T1000 (cell line): Measurements from ENCODE around the gene MYO16.

Source experiments
- DNase-seq: peaks from one replicate; lab custom pipeline; 2025; ENCODE audit warnings: mixed read lengths; lab: John Stamatoyannopoulos, UW

MYO16 gene

DNA sequence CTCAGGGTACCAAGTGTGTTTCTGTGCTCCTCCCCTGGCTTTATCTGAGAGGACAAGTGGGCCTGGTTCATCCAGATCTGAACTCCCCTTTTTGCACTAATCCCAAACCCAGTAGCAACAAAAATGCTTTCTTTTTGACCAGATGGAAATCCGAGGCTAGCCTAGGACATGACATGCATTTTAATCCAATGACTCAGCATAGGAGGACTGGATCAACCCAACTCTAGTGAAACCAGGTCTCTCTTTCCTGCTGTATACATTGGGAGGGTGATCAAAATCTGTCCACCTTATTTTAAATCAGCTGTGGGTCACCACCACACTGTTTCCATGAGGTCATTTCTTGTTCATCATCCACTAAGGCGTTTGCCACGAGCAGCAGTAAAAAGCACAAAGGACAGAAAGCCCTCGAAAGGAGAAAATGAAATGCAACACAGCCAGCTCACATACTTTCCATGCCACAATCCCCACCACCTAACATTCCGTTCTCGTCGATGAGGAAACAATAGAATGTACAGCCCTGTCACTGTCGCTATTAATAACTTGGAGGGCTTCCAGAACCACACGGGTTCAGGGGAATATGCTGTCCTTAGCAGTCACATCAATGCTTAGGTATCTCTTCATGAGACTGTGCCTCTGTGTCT lies 614.0 kb downstream of the MYO16 start:
- peak; percentile 38 for DNase-seq

DNA sequence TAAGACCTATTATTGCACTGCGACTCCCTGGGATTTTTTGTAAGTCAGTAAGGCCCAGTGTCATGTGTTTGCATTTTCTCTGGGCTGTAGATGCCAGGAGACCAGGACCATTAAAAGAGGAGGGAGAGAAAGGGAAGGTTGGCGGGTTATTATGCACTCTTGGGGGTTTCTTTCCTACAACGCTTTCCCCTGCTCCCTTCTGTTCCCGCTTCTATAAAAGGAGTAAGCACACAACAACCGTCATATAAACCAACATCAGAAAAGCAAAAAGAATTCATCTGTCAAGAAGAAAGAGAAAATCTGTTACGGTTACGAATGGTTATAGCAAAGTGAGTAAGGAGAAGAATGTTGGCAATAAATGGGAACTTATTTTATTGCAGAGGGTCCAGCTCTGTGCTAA lies 615.2 kb downstream of the MYO16 start:
- DNase-seq = no peak

DNA sequence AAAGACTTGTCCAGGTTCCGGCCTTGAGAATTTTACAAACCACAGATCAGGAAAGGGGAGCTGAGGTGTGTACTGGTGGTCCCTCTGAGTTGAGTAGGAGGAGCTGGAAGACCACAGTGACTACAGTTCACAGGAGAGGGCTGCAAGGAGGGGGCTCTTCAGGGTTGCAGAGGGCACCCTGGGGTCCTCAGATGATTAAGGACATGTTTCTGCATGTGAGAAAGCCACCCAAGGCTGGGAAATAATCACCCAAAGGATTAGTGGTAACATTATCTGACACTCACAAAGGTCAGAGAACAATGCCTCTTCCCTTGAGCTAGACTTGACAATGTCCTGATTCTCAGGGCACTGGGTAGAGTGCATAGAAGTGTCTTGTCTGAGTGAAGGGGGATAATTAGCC lies 616.6 kb downstream of the MYO16 start:
- no peak for DNase-seq

DNA sequence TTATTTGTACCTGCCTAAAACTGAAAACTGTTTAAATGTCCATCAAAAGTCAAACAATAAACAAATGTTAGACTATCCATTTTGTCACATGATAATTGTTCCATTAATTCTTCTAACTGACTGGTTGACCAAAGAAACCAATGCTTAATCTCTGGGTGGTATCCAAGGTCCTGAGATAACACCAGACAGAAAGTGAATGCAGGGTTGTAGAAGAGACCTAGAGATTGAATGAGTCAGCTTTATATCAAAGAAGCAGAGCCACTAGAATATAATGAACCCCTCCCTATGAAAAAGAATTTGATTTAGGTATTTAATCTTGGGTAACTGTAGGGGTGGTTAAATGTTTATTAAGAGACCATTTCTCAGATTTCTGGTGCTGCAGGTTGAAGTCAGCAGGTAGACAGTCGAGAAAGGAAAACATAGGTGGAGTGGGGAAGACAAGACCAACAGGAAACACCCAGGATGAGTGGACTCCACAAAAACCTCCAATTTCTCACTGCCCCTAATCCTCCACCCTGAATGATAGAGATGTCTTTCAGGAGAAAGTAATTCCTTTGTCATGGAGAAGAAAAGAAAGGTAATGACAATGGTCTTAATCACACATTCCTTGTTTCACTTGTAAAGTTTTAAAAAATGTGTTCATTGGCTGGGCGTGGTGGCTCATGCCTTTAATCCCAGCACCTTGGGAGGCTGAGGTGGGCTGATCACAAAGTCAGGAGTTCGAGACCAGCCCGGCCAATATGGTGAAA lies 620.5 kb downstream of the MYO16 start:
- no peak for DNase-seq

DNA sequence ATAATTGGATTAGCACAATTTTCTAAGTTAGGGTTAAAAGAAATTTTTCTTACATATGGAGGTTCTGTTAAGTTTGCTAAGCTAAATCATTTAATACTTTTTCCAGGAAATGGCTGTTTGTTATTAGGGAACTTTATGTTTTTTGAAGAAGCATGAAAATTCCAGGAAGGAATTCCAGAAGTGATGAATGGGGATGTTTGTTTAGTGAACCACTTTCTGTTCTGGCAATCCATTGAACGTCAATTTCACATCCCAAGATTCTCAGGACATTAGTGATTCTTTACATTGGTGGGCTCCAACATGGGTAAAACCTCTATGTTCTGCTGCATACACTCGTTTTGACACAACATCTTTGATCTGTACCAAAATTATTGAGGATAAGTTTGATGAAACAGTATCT lies 622.5 kb downstream of the MYO16 start:
- no peak for DNase-seq

DNA sequence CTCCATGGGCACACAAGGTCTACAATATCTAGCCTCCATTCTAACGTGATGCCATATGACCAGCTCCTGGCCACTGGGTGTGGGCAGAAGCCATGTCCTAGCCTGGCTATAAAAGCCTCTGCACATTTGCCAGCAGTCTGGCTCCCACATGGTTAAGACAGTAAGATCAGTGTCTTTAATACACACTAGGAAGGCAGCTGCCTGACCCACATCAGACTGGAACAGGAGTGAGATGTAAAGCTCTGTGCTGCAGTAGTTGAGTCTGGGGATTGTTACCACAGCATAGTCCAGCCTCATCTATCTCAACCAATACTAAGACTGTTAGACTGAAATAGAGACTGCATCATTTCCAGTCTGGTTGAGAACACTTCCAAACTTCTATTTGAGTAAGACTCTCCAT lies 623.9 kb downstream of the MYO16 start:
- DNase-seq = no peak

DNA sequence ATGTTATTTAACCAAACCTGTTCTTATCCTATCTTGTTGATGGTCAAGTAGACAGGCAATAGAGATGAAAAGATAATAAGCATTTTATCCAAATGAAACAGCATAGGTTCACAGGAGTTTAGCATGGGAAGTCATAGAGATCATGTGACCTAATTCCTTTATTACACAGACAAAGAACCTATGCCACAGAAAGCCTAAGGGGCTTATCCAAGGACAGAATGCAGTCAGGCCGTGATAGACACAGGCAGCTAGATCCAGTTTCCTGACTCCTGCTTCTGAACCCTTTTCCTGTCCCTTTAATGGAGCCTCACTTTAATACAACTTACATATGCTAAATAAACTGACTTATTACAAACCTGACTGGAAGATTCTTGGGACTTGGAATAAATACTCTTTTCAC lies 624.9 kb downstream of the MYO16 start:
- DNase-seq = no peak

DNA sequence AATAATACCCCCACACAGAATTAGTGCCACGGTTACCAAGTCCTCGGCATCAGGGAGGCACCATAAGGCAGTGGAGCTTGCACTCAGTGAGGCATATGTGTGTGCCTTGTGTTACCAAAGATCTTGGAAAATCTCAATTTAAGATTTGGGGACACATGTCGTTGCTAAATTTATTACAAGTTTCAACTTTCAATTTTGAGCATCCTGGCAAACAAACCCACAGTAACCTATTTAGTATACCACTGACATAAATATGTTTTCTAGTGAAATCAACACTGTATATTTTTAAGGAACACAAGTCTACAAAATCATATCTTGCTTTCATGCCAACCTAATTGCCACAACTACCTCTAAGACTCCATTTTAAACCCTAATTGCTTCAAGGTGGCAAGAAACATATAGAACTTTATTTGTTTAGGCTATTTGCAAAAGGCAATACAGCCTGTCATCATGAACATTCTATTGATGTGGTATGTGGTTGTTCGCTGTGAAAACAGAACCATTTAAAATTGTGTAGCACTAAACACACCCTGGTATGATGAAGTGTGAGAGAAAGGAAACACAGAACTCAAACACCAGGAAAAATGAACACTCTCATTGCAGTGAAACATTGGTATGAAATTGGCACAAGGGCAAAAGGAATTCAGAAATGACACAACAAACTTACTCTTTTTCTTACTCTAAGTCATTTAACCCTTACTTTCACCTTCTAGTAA lies 625.9 kb downstream of the MYO16 start:
- DNase-seq = no peak

DNA sequence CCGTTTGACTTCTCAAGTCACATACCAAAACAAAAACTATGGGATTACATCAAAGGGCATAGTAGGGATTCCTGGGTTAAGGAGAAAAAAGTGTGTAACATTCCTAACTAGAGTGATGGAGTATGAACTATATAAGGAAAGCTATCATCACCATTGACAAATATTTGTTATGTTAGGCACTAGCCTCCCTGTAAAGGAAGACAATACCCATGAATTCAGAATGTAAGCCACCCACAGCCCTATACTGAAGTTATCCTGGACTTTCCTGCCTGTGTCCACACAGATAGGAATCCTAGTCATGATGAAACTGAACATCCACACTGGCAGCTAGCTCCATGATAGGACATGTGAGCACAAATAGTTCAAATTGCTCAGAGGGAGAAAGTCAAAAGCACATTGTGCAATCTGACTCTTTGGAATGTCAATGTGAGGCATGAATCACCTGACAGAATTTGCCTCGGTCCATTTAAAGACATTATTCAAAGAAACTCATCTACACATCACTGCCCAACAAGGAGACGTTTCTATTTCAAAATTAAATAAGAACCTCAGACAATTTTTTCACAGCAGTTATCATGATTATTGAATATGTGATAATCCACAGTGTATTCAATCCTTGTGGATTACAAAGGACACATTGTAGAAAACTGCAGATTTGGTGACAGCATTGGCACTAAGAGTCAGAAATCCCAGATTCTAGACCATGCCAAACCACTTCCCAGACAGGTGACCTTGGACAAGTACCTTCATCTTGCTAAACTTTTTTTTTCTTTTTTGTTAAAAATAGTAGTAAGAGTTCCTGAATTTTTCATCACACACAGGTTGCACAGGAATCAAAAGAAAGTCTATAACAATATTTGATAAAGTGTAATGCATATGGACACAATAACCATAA lies 627.7 kb downstream of the MYO16 start:
- peak; percentile 20 for DNase-seq
